IPS-NIHi7 (cell line): ENCODE data around the gene FKBP15.
"Not testable (repeated sequence)": the region's sequence is repeated elsewhere in the genome, so short reads cannot be mapped to it uniquely, and the experiment has no call there.

Source experiments
- DNase-seq: peaks from one replicate; pipeline ENCODE4 v3.0.0; 2012; ENCODE audit warnings: mixed read lengths; ENCODE audit errors: extremely low spot score

The FKBP15 gene

DNA sequence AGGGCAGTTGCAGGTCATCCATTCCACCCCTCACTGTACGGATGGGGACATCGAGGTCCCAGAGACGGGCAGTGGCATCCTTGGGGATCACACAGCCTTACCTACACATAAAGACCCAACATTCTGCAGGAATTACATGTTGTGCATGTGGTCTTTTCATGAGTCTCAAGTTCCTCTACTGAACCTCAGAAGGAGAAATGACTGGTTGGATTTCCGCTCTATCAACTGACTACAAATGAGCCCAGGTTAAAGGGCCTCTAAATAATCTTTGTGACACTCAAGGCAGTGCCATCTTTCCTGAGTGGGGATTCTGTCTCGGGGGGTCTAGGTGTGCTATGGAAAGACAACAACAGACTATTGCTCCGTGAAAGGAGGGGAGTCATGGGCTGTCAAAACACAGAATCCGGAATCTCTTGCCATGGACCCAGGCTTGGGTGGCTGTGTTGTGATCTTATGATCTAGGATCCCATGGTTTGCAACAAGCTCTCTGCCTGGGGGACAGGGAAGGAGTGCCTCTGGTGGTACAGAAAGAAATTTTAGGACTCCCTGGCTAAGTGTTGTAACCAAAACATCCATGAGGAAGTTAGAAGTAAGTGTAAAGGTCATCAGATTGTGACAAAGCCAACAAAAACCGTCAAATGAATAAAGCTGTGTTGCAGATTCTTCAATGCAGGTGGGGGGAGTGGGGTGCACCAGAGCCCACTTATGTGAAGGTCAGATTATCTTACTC is 72.1 kb downstream of the FKBP15 start:
- no peak for DNase-seq

DNA sequence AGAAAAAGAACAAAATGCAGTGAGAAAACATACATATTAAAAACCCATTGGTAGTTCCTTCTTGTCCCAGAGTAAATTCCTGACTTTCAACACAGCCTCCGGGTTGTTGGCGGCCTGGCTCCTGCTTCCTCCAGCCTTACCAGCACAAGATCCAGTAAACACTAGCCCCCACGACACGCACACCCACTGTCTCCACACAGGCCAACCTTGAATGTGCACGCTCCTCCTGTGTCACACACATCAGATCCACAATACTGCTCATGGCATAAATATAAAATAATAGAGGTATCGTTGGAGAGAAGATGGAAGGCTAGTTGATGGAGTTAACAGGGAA is 72.7 kb downstream of the FKBP15 start:
- DNase-seq, result no peak

DNA sequence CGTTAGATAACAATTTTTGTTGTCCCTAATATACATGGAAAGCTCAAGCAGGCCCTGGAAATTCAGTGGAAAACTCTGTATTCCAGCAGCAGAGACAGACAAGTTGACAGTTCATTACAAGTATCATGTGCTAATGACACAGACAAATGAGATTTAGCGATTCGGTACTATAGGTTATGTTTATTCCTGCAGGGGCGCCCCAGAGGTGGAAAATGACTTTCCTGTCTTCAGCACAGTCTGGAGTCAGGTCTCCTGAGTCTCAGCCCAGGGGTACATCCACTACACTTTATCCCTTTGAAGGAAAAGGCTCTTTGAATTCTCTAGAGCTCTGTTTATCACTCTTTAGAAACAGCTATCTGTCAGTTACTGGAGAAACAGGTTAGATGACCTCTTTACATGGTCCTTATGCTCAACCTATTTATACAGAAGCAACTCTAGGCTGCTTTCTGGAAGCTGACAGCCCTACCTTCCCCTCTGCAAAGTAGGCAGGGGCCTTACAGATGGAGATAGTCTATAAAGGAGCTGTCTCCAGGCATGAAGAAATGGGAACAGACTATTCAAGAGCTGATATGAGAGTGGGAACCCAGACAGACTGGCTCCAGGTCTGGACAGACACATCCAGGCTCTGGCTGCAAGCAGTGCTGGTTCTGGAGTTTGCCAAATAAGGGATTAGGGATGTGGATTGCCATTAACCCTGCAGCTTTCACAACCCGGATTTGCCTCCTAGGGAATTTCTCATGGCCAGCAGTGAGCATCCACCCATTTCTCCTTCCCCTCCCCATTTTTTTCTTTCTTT is 77.4 kb downstream of the FKBP15 start:
- no peak for DNase-seq

DNA sequence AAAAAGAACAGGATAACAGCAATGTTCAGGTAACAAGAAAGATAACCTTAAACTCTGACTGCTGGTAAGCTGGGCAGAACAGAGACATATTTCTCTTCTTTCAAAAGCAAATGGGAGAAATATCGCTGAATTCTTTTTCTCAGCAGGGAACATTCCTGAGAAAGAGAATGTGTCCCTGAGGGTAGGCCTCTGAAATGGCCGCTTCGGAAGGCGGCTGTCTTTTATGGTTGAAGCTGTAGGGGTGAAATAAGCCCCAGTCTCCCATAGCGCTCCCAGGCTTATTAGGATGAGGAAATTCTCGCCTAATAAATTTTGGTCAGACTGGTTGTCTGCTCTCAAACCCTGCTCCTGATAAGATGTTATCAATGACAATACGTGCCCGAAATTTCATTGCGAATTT is 80.2 kb downstream of the FKBP15 start:
- not testable (repeated sequence) for DNase-seq

DNA sequence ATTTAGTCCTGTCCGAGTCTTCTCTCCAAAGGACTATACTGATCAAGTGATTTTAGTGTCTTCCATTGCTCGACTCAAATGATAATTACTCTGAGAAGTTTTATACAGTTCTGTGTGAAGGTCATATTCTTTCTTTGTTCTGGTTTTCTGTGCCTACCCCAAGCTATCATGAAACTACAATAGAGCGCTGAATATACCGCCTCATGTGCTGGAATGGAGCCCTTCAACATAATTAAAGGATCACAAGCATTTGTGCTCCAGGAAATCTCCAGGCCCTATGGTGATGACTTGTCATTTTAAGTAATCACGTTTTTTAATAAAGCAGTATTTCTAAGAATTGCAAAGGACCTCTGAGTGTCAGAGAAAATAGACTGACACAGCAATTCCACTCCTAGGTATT is 81.1 kb downstream of the FKBP15 start:
- no peak for DNase-seq

DNA sequence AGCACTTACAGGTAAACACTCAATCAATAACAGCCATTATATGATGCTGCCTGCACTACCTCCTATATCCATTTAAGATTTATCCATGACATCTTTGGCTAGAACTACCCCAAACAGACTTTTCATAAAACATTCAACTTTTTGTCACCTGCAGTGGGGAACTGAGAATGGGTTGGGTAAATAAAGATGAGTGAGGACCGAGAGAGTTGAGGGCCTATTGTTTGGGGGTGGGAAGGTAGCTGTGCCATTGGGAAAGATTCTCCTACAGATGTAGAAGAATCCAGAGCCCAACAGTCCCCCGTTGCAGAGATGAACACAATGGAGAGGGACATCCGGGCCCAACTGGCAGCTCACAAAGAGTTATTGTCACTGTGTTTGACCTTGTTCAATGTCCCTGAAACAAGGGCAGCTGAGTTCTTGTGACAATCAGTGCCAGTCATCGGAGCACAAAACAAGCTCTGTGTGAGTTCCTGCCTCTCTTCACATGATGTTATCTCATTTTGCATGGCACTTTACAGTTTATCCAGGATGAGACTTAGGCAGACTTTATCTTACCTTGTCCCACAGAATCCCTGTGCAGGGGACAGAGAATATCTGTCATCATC is 81.8 kb downstream of the FKBP15 start:
- no peak for DNase-seq

DNA sequence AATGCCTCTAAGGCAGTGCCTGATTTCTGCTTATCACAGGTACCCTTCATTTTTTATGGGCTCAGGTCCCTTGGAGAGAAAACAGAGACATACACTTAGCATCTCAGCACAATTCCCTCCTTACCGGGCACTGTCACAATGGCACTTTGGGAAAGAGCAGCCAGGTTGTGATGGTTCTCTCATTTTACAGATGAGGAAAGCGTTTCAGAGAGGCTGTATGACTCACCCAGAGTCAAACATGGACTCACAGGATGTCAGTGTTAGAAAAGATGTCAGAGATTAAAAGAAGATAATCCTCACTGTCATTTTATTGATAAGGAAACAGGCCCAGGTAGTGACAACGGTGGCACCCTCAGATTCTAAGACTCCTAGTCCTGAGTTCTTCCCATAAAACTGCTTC is 82.3 kb downstream of the FKBP15 start:
- no peak for DNase-seq

DNA sequence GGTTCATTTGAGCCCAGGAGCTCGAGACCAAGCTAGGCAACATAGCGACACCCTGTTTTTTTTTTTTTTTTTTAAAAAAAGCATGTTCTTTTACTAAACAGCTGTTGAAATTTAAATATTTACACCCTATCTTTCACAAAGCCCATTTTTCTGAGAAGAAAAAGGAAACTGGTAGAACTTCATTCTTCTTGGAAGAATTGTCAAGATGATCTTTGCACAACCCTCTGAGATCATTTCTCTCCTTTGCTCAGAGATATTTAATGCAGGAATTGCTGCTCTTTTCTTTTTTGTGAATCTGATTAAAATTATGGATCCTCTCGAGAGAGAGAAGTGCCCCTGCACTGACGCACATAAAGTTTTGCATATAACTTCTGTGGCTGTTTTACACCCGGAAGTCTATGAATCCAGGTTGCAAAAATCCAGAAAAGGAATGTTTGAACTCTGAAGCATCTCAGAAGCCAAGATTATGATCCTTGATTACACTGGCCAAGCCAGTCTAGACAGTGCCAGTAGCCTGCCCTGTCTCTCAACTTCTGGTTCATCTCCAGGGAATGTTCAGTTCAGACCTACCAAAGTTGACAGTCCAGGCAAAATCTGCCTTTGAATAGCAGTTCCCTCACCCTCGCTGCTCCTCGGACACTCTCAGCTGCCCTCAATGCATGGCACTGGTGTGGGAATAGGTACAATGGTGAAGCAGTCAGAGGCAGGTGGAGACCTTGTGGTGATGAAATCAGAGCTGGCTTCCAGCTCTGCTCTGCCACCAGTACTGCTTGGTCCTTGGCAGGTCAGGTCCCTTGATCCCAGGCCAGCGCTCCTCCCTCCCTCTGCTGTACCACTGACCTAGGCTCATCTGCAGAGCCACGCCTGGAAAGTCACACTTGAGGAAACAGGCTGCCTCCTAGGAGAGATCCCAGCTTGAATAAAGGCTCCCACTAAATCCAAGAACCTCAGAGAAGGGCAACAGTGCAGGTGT is 83.6 kb downstream of the FKBP15 start:
- DNase-seq, result no peak

GRCh38 chr9:113131689-113132151 is 89.4 kb downstream of the FKBP15 start:
- peak; percentile 74 for DNase-seq

GRCh38 chr9:113129884-113130283 is 91.2 kb downstream of the FKBP15 start:
- DNase-seq, result no peak

- no peak for DNase-seq
Observed at GRCh38 chr9:113129466-113129865, 91.6 kb downstream of the FKBP15 start.

GRCh38 chr9:113125386-113126035 is 95.6 kb downstream of the FKBP15 start:
- DNase-seq, result no peak

- not testable (repeated sequence) for DNase-seq
Observed at GRCh38 chr9:113118829-113119228, 102.2 kb downstream of the FKBP15 start.
